H1 (cell line): ENCODE data around the gene FGF21. TPM values are rescaled to one million over a fixed set of nuclear protein-coding genes. Genes with fewer than 3 reads are reported as not detected.

ENCODE experiments used
- CTBP2 ChIP-seq: IDR thresholded peaks from 2 replicates; pipeline ENCODE4 v1.7.0; 2011; ENCODE audit warnings: borderline replicate concordance, mild to moderate bottlenecking, moderate library complexity, mixed read lengths, low read length; ENCODE audit not compliant: insufficient read depth, insufficient read length
- CTCF ChIP-seq, 3 experiments: IDR thresholded peaks; 1 replicate in 2 of 3; 2 replicates in 1 of 3; pipeline versions ENCODE4 v1.5.1 to v1.6.1; 2011; ENCODE audit warnings: low read length in 3 of 3, mild to moderate bottlenecking in 3 of 3, inconsistent platforms in 2 of 3, low read depth in 1 of 3, moderate library complexity in 1 of 3; ENCODE audit not compliant: insufficient read depth in 1 of 3; ENCODE audit errors: control extremely low read depth in 1 of 3
- EP300 ChIP-seq, 2 experiments: IDR thresholded peaks; 1 replicate in 1 of 2; 2 replicates in 1 of 2; pipeline ENCODE4 v1.6.1; 2011 to 2012; ENCODE audit warnings: low read depth in 2 of 2, low read length in 2 of 2, mild to moderate bottlenecking in 2 of 2, borderline replicate concordance in 1 of 2, inconsistent platforms in 1 of 2, moderate library complexity in 1 of 2
- GTF2F1 ChIP-seq: IDR thresholded peaks from 2 replicates; pipeline ENCODE4 v1.6.1; 2012; ENCODE audit warnings: low read depth, low read length, improper control_type of control experiment, borderline replicate concordance
- PHF8 ChIP-seq: fragments of 200-600 bp; sonication (generic); conservative IDR thresholded peaks from 2 replicates; pipeline ENCODE4 v1.7.1; 2012; ENCODE audit warnings: low read depth, mild to moderate bottlenecking, inconsistent platforms, low read length, moderate library complexity
- SP1 ChIP-seq: IDR thresholded peaks from 2 replicates; pipeline ENCODE4 v1.6.1; 2011; ENCODE audit warnings: low read depth, low read length
- SP4 ChIP-seq: IDR thresholded peaks from 2 replicates; pipeline ENCODE4 v1.6.1; 2012; ENCODE audit warnings: low read length, inconsistent platforms
- YY1 ChIP-seq: IDR thresholded peaks from 2 replicates; pipeline ENCODE4 v1.6.1; 2011; ENCODE audit warnings: low read depth, mild to moderate bottlenecking, low read length
- polyA plus RNA-seq, 7 experiments: library from polyadenylated mRNA; depleted of rRNA in 3 of 7; stranded (reverse) in 5 of 7; unstranded in 2 of 7; fragments of >200 nt in 5 of 7; fragments of 200-250 nt in 2 of 7; gene quantifications; 1 replicate in 5 of 7; 2 replicates in 1 of 7; 4 replicates in 1 of 7; pipeline versions ENCODE4 v1.2.1 to v1.2.3, GENCODE V29; 2011 to 2013; ENCODE audit warnings: missing spikeins in 2 of 7, mixed read lengths in 2 of 7
- total RNA-seq: library from RNA; stranded (reverse); fragmentation: NEBNext Ultra II Directional; extraction: Animal tissue kit (Norgen Biotek cat#: 25700); gene quantifications from 2 replicates; pipeline ENCODE4 v1.2.1, GENCODE V29; 2021

Gene FGF21
- total and polyA plus RNA-seq, 2 of the 8 experiments (the other 6 are each of a cell fraction or from before 2014, with no cell fraction given), result 0.48 to 0.80 TPM

DNA sequence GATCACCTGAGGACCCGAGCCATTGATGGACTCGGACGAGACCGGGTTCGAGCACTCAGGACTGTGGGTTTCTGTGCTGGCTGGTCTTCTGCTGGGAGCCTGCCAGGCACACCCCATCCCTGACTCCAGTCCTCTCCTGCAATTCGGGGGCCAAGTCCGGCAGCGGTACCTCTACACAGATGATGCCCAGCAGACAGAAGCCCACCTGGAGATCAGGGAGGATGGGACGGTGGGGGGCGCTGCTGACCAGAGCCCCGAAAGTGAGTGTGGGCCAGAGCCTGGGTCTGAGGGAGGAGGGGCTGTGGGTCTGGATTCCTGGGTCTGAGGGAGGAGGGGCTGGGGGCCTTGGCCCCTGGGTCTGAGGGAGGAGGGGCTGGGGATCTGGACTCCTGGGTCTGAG, 888 bp downstream of the FGF21 start (continued):
- TF ChIP-seq YY1, result no peak
- no peak for TF ChIP-seq SP1
- no peak for TF ChIP-seq SP4
- TF ChIP-seq PHF8, result no peak
- TF ChIP-seq EP300 (IDR thresholded peaks at IDR 0.05; ENCODE audit: borderline replicate concordance in 1 of 2, low read depth in 2 of 2, low read length in 2 of 2), result no peak
- TF ChIP-seq GTF2F1, result no peak
- TF ChIP-seq CTBP2, result no peak
- peak in 1 of 3 experiments; percentile 15; a peak in 1 of 4 replicates for TF ChIP-seq CTCF (IDR thresholded peaks at IDR 0.05; ENCODE audit: control extremely low read depth in 1 of 3, insufficient read depth in 1 of 3, low read depth in 1 of 3, low read length in 3 of 3)
